K562 (cell line): ENCODE measurements around the gene SLC2A10. TPM values are rescaled to one million over a fixed set of nuclear protein-coding genes. Genes with fewer than 3 reads are reported as not detected.
"Not testable (repeated sequence)": the region's sequence is repeated elsewhere in the genome, so short reads cannot be mapped to it uniquely, and the experiment has no call there.

ENCODE experiments used
- ATAC-seq: fragments of 200-7000 bp; cut with Tn5 transposase; 3 replicates; pipeline ENCODE4 v1.9.1; 2020; ENCODE audit warnings: moderate library complexity
- BruUV-seq: library from RNA; stranded (reverse); fragments of 400-500 nt; replicated peaks from 2 replicates; lab custom pipeline; 2021; lab: Mats Ljungman, UMichigan
- CTCF ChIA-PET: fragments of 300-600 bp; formaldehyde crosslinking; extraction: SDS; loops from one replicate; lab custom pipeline; 2021; ENCODE audit warnings: low intra/inter-chr PET ratio; lab: Yijun Ruan, JAX
- POLR2A ChIA-PET: fragments of 300-600, 350-650 bp; sonication (Branson Sonifier 250); formaldehyde crosslinking; extraction: SDS; loops from one replicate; lab custom pipeline; 2021; ENCODE audit warnings: antibody characterized with exemption, inconsistent platforms; lab: Yijun Ruan, JAX
- DNase-seq, 4 experiments: peaks; one replicate each; pipeline versions ENCODE4 v3.0.0 to v3.0.0-alpha.2; 2011 to 2018; ENCODE audit warnings: low spot score in 3 of 4, mixed read lengths in 3 of 4; ENCODE audit errors: extremely low read depth in 1 of 4
- FAIRE-seq: peaks from 2 replicates; lab custom pipeline; 2011; peaks lifted over from hg19 to GRCh38; lab: Jason Lieb, UNC
- H2AFZ ChIP-seq: 2 replicates; pipeline ENCODE4 v1.6.0; 2011; ENCODE audit warnings: low read depth, low read length, control low read depth, inconsistent platforms
- H3K27ac ChIP-seq: fragments of 200-600 bp; 3 replicates; pipeline ENCODE4 v1.8.0; 2011; ENCODE audit warnings: low read depth, mild to moderate bottlenecking, control low read depth, inconsistent platforms, low read length, moderate library complexity, mixed read lengths; ENCODE audit errors: extremely low read depth
- H3K27me3 ChIP-seq, 2 experiments: fragments of 300-600 bp in 1 of 2; 2 replicates in 1 of 2; 3 replicates in 1 of 2; pipeline versions ENCODE4 v1.6.0 to v1.8.0; 2011; ENCODE audit warnings: inconsistent platforms in 2 of 2, low read length in 2 of 2, mild to moderate bottlenecking in 1 of 2, mixed read lengths in 1 of 2, moderate library complexity in 1 of 2; ENCODE audit not compliant: control insufficient read depth in 2 of 2, insufficient read depth in 2 of 2
- H3K36me3 ChIP-seq: fragments of 300-600 bp; 3 replicates; pipeline ENCODE4 v1.8.0; 2011; ENCODE audit warnings: mild to moderate bottlenecking, low read length, inconsistent platforms; ENCODE audit not compliant: control insufficient read depth, insufficient read depth
- H3K4me1 ChIP-seq, 2 experiments: fragments of 200-600 bp in 1 of 2; replicated peaks in 1 of 2; 2 replicates in 1 of 2; 3 replicates in 1 of 2; pipeline versions ENCODE4 v1.5.1 to v1.8.0; 2011; ENCODE audit warnings: inconsistent platforms in 2 of 2, low read length in 2 of 2, mild to moderate bottlenecking in 1 of 2, mixed read lengths in 1 of 2, moderate library complexity in 1 of 2; ENCODE audit not compliant: control insufficient read depth in 2 of 2, insufficient read depth in 2 of 2
- H3K4me2 ChIP-seq: 2 replicates; pipeline ENCODE4 v1.6.1; 2011; ENCODE audit warnings: low read length, control low read depth, inconsistent platforms, mixed read lengths; ENCODE audit not compliant: insufficient read depth
- H3K4me3 ChIP-seq: fragments of 200-600 bp; sonication (generic), shearing (Covaris generic); 2 replicates; pipeline ENCODE4 v1.5.1; 2016; ENCODE audit warnings: control low read depth, inconsistent platforms
- H3K79me2 ChIP-seq: fragments of 200-600 bp; 3 replicates; pipeline ENCODE4 v1.8.0; 2011; ENCODE audit warnings: low read length, inconsistent platforms; ENCODE audit not compliant: control insufficient read depth, insufficient read depth
- H3K9ac ChIP-seq, 2 experiments: 2 replicates each; pipeline versions ENCODE4 v1.6.0 to v1.6.1; 2011; ENCODE audit warnings: low read depth in 2 of 2, low read length in 2 of 2, control low read depth in 1 of 2, inconsistent platforms in 1 of 2, mild to moderate bottlenecking in 1 of 2, mixed read lengths in 1 of 2; ENCODE audit not compliant: insufficient read depth in 1 of 2
- H3K9me1 ChIP-seq: one replicate; pipeline ENCODE4 v1.6.0; 2011; ENCODE audit warnings: inconsistent platforms, mild to moderate bottlenecking, low read length, moderate library complexity; ENCODE audit not compliant: control insufficient read depth, insufficient read depth
- H3K9me3 ChIP-seq: replicated peaks from 2 replicates; pipeline ENCODE4 v1.5.1; 2011; ENCODE audit warnings: low read depth, low read length, inconsistent platforms; ENCODE audit not compliant: control insufficient read depth, insufficient read depth
- H4K20me1 ChIP-seq: replicated peaks from 2 replicates; pipeline ENCODE4 v1.6.1; 2011; ENCODE audit warnings: low read length, inconsistent platforms, mixed read lengths; ENCODE audit not compliant: control insufficient read depth, insufficient read depth
- CTBP1 ChIP-seq: fragments of 450-650 bp; IDR thresholded peaks from 2 replicates; pipeline ENCODE4 v1.6.1; 2016; ENCODE audit warnings: borderline replicate concordance
- MAX ChIP-seq: sonication (generic); formaldehyde crosslinking; IDR thresholded peaks from 2 replicates; pipeline ENCODE4 v1.9.0; 2022; ENCODE audit warnings: mild to moderate bottlenecking, missing genetic modification reagents
- NR4A1 ChIP-seq, 2 experiments: fragments of 250-450 bp in 1 of 2; fragments of 450-650 bp in 1 of 2; sonication (Bioruptor Pico) in 1 of 2; IDR thresholded peaks; 2 replicates each; pipeline versions ENCODE4 v1.4.0 to v1.6.1; 2016 to 2020; ENCODE audit warnings: mild to moderate bottlenecking in 2 of 2, missing compliant biosample characterization in 1 of 2, missing genetic modification characterization in 1 of 2, moderate library complexity in 1 of 2
- SRSF9 ChIP-seq: fragments of 200-400 bp; formaldehyde crosslinking; IDR thresholded peaks from 2 replicates; pipeline ENCODE4 v1.6.1; 2017; ENCODE audit warnings: low read depth, low read length, borderline replicate concordance
- TAF1 ChIP-seq: IDR thresholded peaks from 2 replicates; pipeline ENCODE4 v1.6.1; 2011; ENCODE audit warnings: mild to moderate bottlenecking, low read length, moderate library complexity; ENCODE audit not compliant: insufficient read depth, control insufficient read depth, severe bottlenecking; ENCODE audit errors: extremely low read depth
- ZNF324 ChIP-seq: fragments of 250-450 bp; sonication (Bioruptor Pico); IDR thresholded peaks from 2 replicates; pipeline ENCODE4 v1.4.0; 2020; ENCODE audit warnings: mild to moderate bottlenecking
- ZNF518B ChIP-seq: fragments of 250-450 bp; sonication (Bioruptor Pico); IDR thresholded peaks from 2 replicates; pipeline ENCODE4 v1.5.0; 2021; ENCODE audit warnings: mild to moderate bottlenecking, moderate library complexity
- ZNF76 ChIP-seq: fragments of 250-450 bp; sonication (Bioruptor Pico); IDR thresholded peaks from 2 replicates; pipeline ENCODE4 v1.4.0; 2020; ENCODE audit warnings: mild to moderate bottlenecking, moderate library complexity, borderline replicate concordance
- WGBS: fragments of 100-300 bp; shearing (Covaris generic); methylation state at CpG from one replicate; pipeline ENCODE4 v1.1.6; 2016; ENCODE audit warnings: low coverage, mixed read lengths; ENCODE audit not compliant: insufficient coverage; ENCODE audit errors: missing lambda C conversion rate; 5-methylcytosine and 5-hydroxymethylcytosine counted together
- in situ Hi-C: fragments of 300-500 bp; cut with MboI; formaldehyde crosslinking; loops from 4 replicates; pipeline ENCODE4 v1.15.0; 2018; ENCODE audit warnings: inconsistent platforms, mixed read lengths
- intact Hi-C: fragments of 100-400 bp; cut with micrococcal nuclease; formaldehyde crosslinking; loops from 2 replicates; pipeline ENCODE4 v1.14.2; 2022
- polyA plus RNA-seq, 8 experiments: library from polyadenylated mRNA; depleted of rRNA in 4 of 8; stranded (reverse) in 5 of 8; unstranded in 3 of 8; fragments of >200 nt; fragmentation: Nextera tagmentation in 2 of 8; fragmentation: Illumina TruSeq in 1 of 8; extraction: Ambion mirVana in 2 of 8; extraction: Trizol in 1 of 8; gene quantifications; 2 replicates each; pipeline versions ENCODE4 v1.2.1 to v1.2.3, GENCODE V29; 2011 to 2014; ENCODE audit warnings: inconsistent platforms in 1 of 8, missing spikeins in 1 of 8
- total RNA-seq, 7 experiments: library from RNA; depleted of rRNA in 6 of 7; stranded (reverse); fragments of >200 nt in 6 of 7; fragmentation: Illumina TruSeq in 2 of 7; extraction: Trizol in 2 of 7; gene quantifications; 2 replicates each; pipeline versions ENCODE4 v1.2.1 to v1.2.3, GENCODE V29; 2011 to 2021; ENCODE audit warnings: low replicate concordance in 1 of 7

The SLC2A10 gene
- total and polyA plus RNA-seq, 9 of the 15 experiments (the other 6 are each of a cell fraction or from before 2014, with no cell fraction given), result 0.01 to 1.8 (median 0.10) TPM

GRCh38 chr20:46674253-46675083, 35.0 kb upstream of the SLC2A10 start:
- WGBS, result 90% methylated on average over 14 of the region's 14 CpGs
- Histone ChIP-seq H3K9ac (no peak overlapping the region; a peak in 1 of 4 replicates), H3K9me1 (peaks cover 4% of the 10 kb centered on the region), H3K4me1 (no peaks in the 10 kb centered on the region), H2AFZ (no peak overlapping the region), H3K9me3 (no peaks in the 10 kb centered on the region), H3K27ac (no peak overlapping the region), H3K4me2 (no peak overlapping the region), H3K4me3 (no peak overlapping the region), H3K79me2 (0 out of 3 replicates have a peak, but pooled peaks cover 2% of the 10 kb centered on the region), H3K27me3 (no peaks in the 10 kb centered on the region), H3K36me3 (no peaks in the 10 kb centered on the region), H4K20me1 (peaks cover 8% of the 10 kb centered on the region; the same call in 1 of the 2 replicates)
- FAIRE-seq (no peak), ATAC-seq (no peak; the same call in 2 of the 3 replicates), DNase-seq (no peak)
- no peak for TF ChIP-seq CTBP1
- TF ChIP-seq ZNF518B (CRISPR knock-in tag), result no peak
- no peak for TF ChIP-seq MAX (CRISPR knock-in tag)
- TF ChIP-seq SRSF9, result no peak
- TF ChIP-seq ZNF324 (CRISPR knock-in tag), result no peak
- TF ChIP-seq NR4A1 (CRISPR knock-in tag; IDR thresholded peaks at IDR 0.05), result no peak
- TF ChIP-seq NR4A1 (tag; IDR thresholded peaks at IDR 0.05), result no peak
- no peak for TF ChIP-seq ZNF76 (CRISPR knock-in tag)
- TF ChIP-seq TAF1, result no peak
- POLR2A ChIA-PET, result interaction anchor here (0.6 to 0.7 kb wide), 2 partner anchors 9 to 128 kb away, joined by 3 to 7 read pairs; no protein-coding TSS in a partner anchor
- intact Hi-C loops, result no loop called here
- in situ Hi-C loops, result loop anchor here (10.0 kb wide), 1 partner anchor 320 kb away; no protein-coding TSS in a partner anchor
- no TSS peak for BruUV-seq
- CTCF ChIA-PET, result no interaction called here

- H3K9me3 ChIP-seq, H3K9me1 ChIP-seq, ATAC-seq, H4K20me1 ChIP-seq, BruUV-seq, H3K27ac ChIP-seq, H3K9ac ChIP-seq, CTCF ChIA-PET, H3K27me3 ChIP-seq, DNase-seq, H2AFZ ChIP-seq, H3K4me2 ChIP-seq, H3K4me3 ChIP-seq, intact Hi-C loops, FAIRE-seq, H3K4me1 ChIP-seq: not testable (repeated sequence)
- Histone ChIP-seq H3K79me2 (peaks cover 19% of the 10 kb centered on the region), H3K36me3 (peaks cover 18% of the 10 kb centered on the region)
- POLR2A ChIA-PET, result interaction anchor here (0.6 to 1.4 kb wide), 4 partner anchors 8 to 153 kb away, joined by 3 to 5 read pairs (median 4); no protein-coding TSS in a partner anchor
- in situ Hi-C loops, result loop anchor here (10.0 kb wide), 1 partner anchor 322 kb away; no protein-coding TSS in a partner anchor
- WGBS, result 86% methylated on average over 7 of the region's 14 CpGs
Measured at GRCh38 chr20:46676649-46677316, 32.7 kb upstream of the SLC2A10 start.
